Inflammatory macrophage treated with lipopolysaccharide for 1 hour (primary cell): ENCODE data around the gene CYBB.
A peak's percentile ranks its signal among the peaks of the same experiment; 100 is the strongest.

Experiments used
- DNase-seq, 2 donors: peaks; one replicate each; pipeline ENCODE4 v3.0.0-alpha.2; 2020 to 2022

The CYBB gene

GRCh38 chrX:37786624-37787422 lies 7.0 kb downstream of the CYBB start:
- DNase-seq, result peak; percentile 52 to 57

GRCh38 chrX:37787423-37787869 lies 7.6 kb downstream of the CYBB start:
- peak; percentile 63 to 84 for DNase-seq

GRCh38 chrX:37796310-37796709 lies 16.5 kb downstream of the CYBB start:
- no peak for DNase-seq

GRCh38 chrX:37796805-37797204 lies 16.9 kb downstream of the CYBB start:
- DNase-seq, result peak; percentile 76 to 89

GRCh38 chrX:37799936-37800335 lies 20.1 kb downstream of the CYBB start:
- DNase-seq, result no peak

- DNase-seq, result peak; percentile 88 to 93
Measured at GRCh38 chrX:37800717-37801116, 20.9 kb downstream of the CYBB start.

GRCh38 chrX:37802028-37802427 lies 22.2 kb downstream of the CYBB start:
- peak; percentile 73 to 90 for DNase-seq

GRCh38 chrX:37803057-37803456 lies 23.2 kb downstream of the CYBB start:
- DNase-seq, result no peak

GRCh38 chrX:37809970-37810369 lies 30.1 kb downstream of the CYBB start:
- DNase-seq, result no peak

- no peak for DNase-seq
Measured at GRCh38 chrX:37812110-37812509, 32.3 kb downstream of the CYBB start.

- no peak for DNase-seq
Measured at GRCh38 chrX:37813570-37813969, 33.7 kb downstream of the CYBB start.

- DNase-seq, result no peak
Measured at GRCh38 chrX:37815366-37815765, 35.5 kb downstream of the CYBB start.

- no peak for DNase-seq
Measured at GRCh38 chrX:37816766-37817165, 36.9 kb downstream of the CYBB start.

- DNase-seq, result peak in 1 of 2 donors; percentile 15
Measured at GRCh38 chrX:37817176-37817575, 37.3 kb downstream of the CYBB start.

- DNase-seq, result peak in 1 of 2 donors; percentile 21
Measured at GRCh38 chrX:37817579-37817978, 37.7 kb downstream of the CYBB start.

- no peak for DNase-seq
Measured at GRCh38 chrX:37818031-37818430, 38.2 kb downstream of the CYBB start.

GRCh38 chrX:37820646-37821045 lies 40.8 kb downstream of the CYBB start:
- DNase-seq, result peak in 1 of 2 donors; percentile 10

- peak in 1 of 2 donors; percentile 4 for DNase-seq
Measured at GRCh38 chrX:37824491-37825214, 44.8 kb downstream of the CYBB start.

GRCh38 chrX:37825215-37825842 lies 45.5 kb downstream of the CYBB start:
- peak in 1 of 2 donors; percentile 57 for DNase-seq

GRCh38 chrX:37829721-37830120 lies 49.9 kb downstream of the CYBB start:
- DNase-seq, result peak in 1 of 2 donors; percentile 38

- DNase-seq, result no peak
Measured at GRCh38 chrX:37830371-37830770, 50.5 kb downstream of the CYBB start.

GRCh38 chrX:37834937-37835336 lies 55.1 kb downstream of the CYBB start:
- DNase-seq, result no peak

- DNase-seq, result no peak
Measured at GRCh38 chrX:37840931-37841330, 61.1 kb downstream of the CYBB start.

- no peak for DNase-seq
Measured at GRCh38 chrX:37844622-37845021, 64.8 kb downstream of the CYBB start.
